NCI-H748 treated with DMSO at 0.1 percent for 48 hours (cell line): ENCODE data around the gene CCSER1.
"Not testable (repeated sequence)": the region's sequence is repeated elsewhere in the genome, so short reads cannot be mapped to it uniquely, and the experiment has no call there.

ENCODE experiments used
- DNase-seq: peaks from one replicate; lab custom pipeline; 2025; lab: John Stamatoyannopoulos, UW

CCSER1 gene

DNA sequence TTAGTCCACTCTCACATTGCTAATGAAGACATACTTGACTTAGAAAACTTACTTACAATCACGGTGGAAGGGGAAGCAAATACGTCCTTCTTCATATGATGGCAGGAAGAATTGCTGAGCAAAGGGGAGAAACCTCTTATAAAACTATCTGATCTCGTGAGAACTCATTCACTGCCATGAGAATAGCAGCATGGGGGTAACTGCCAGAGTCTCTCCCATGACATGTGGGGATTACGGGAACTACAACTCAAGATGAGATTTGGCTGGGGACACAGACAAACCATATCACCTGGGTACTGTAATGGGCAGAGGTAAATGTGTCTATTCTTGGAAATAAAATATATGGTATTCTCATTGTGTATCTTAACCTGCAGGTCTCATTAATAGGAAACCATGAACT lies 1464.9 kb downstream of the CCSER1 start:
- DNase-seq = no peak

DNA sequence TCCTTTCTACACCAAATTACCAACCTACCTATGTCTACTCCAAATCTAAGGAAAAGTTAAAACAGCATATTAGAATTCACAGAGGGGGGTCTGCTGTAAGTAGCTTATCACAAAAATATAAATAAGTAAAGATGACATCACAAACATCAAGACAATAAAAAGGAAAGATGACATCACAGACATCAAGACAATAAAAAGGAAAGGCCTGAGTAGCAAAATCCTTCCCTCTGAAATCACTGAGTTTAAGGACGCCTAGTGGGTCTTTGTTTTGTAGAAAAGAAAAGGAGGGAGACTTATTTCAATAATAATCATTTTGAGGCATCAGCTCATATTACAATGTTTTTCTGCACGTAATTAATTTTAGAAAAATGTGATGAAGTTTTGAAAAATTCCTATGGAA lies 1469.5 kb downstream of the CCSER1 start:
- DNase-seq = no peak

DNA sequence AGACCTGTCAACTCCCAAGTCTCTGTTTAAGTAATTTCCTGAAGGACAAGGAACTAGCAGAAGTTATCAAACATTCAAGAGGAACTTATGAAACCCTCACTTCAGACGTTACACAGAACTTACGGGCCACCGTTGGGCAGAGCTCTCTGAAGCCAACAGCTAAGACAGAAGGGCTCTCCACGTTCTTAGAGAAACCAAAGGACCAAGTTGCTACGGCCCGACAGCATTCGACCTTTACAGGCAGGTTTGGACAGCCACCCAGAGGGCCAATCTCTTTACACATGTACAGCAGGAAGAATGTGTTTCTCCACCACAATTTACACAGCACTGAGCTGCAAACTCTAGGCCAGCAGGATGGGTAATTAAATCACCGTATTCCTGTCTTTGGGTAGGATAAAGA lies 1471.5 kb downstream of the CCSER1 start:
- no peak for DNase-seq

DNA sequence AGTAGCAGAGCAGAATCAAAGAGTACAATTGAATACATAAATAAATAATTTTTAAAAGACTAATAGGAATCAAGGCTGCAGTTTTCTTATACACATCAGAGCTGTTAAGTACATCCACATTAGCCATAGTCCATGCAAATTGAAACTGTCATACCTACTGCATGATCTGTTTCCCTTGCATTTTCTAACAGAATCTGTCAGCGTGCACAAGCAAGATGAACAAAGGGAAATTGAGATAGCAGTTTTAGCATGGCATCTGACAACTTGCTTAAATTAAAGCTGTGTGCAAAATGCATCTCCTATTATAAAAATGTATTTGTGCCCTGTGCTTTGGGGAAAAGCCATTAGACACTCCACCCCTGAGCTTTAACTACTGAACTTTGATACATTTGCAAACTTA lies 1473.1 kb downstream of the CCSER1 start:
- no peak for DNase-seq

DNA sequence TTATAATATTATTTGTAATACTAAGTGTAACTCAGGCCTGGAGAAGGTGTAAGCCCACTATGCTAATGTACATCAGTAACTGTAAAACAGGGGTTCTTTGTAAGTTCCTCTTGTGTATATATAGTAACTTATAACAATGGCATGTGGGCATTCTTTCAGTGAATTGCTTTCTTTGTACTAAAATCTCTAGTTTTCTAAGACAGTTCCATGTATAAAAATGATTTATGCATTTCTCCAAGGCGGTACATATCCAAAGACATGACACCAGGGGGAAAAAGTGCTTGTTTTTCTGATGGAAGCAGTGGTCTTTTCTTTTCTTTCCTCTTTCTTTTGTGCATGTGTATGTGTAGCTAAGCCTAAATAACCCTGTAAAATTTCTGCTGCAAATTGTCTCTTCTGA lies 1474.2 kb downstream of the CCSER1 start:
- no peak for DNase-seq

DNA sequence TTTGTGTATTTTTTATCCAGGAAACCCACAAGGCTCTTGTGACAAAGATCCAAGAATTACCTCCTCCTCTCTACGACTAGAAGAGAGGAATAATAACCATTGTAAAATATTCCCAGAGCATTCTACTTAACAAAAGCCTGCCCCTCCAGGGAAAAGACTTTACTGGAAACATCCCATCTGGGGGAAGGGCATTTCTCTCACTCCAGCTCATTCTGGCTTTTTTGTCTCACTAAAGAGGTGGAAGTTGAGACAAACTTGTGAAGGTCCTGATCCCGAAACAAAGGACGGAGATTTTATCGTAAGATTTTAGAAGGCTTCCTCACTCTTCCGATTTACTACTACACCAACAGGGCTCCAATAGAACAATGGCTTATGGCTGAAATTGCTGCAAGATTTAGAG lies 1484.6 kb downstream of the CCSER1 start:
- no peak for DNase-seq

DNA sequence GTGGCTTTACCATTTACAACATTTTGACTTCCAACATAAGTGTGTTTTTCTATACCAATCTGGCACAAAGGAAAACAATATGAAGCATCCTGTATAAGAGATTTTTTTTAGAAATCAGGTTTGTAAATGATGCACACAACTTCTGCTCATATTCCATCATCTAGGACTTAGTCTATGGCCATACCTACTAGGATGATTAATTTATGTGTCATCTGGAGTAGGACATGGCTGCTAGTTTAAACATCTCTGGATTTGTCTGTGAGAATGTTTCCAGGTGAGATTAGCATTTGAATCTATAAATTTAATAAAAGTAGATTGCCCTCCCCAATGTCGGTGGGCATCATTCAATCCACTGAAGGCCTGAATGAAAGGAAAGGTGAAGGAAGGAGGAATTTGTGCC lies 1493.8 kb downstream of the CCSER1 start:
- DNase-seq = no peak

DNA sequence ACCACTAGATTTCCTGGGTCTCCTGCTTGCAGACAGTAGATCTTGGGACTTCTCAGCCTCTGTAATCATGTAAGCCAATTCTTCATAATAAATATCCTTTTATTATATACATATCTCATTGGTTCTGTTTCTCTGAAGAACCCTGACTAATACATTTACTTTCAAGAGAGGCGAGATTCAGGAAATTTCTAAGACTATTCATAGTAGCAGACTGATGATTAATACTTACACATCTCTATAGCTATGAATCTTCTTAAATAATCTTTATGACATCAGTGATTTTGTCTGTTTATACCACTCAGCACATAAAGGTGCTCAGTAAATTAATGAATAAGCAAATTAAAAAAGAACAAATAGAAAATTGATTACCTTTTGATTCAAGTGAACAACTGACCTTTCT lies 1494.3 kb downstream of the CCSER1 start:
- no peak for DNase-seq

DNA sequence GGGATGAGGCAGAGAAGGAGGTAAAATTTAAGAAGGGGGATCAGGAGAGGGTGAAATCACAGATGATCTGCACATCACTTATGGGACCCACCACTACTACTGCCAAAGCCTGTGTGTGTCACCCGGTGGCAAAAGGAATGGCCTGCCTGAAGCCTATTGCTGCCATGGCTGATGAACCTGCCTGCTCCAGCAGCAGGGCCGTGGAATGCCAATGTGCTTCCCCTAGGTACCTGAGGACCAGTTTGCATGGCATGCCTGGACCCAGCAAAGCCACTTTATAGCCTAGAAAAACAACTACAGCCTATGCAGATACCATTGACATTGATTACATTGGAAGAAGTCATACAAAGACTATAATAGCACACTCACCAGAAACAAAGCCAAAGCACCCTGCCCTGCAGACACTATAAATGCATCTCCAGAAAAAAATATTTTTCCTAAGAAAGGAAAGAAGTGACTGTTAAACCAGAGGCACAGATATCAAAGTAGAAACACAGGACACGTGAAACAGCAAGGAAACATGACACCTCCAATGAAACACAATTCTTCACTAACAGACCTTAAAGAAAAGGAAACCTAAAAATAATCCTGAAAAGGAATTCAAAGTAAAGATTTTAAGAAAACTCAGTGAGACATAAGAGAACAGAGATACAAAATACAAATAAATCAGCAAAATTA lies 1495.9 kb downstream of the CCSER1 start:
- no peak for DNase-seq

DNA sequence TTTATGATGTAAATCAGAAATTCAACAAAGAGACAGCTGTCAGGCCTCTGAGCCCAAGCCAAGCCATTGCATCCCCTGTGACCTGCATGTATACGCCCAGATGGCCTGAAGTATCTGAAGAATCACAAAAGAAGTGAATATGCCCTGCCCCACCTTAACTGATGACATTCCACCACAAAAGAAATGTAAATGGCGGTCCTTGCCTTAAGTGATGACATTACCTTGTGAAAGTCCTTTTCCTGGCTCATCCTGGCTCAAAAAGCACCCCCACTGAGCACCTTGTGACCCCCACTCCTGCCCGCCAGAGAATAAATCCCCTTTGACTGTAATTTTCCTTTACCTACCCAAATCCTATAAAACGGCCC lies 1496.4 kb downstream of the CCSER1 start:
- DNase-seq = not testable (repeated sequence)

DNA sequence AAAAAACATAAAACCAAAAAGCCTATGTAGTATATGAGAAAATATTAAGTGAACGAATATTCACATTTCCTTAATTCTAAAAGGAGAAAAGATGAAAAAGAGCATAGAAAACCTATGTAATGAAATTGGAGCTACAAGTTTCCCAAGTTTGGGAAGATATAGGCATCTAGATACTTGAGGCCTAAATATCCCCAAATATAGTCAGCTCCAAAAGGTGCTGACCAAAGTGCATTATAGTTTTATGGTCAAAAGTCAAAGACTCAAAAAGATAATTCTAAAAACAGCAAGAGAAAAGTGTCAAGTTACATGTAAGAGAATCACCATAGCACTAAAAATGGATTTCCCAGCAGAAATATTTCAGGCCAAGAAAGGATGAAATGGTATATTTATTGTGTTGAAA lies 1502.9 kb downstream of the CCSER1 start:
- DNase-seq = no peak

DNA sequence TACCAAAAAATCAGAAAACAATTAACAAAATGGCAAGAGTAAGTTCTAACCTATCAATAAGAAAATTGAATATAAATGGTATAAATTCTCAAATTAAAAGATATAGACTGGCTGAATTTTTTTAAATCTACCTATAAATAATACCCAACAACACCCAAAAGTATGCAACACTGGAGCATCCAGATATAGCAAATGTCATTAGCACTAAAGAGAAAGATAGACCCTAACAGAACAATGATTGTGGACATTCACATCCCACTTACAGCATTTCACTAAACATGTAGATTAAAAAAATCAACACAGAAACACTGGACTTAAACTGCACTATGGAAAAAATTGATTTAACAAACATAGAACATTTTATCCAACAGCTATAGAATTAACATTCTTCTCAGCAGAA lies 1503.6 kb downstream of the CCSER1 start:
- DNase-seq = no peak

DNA sequence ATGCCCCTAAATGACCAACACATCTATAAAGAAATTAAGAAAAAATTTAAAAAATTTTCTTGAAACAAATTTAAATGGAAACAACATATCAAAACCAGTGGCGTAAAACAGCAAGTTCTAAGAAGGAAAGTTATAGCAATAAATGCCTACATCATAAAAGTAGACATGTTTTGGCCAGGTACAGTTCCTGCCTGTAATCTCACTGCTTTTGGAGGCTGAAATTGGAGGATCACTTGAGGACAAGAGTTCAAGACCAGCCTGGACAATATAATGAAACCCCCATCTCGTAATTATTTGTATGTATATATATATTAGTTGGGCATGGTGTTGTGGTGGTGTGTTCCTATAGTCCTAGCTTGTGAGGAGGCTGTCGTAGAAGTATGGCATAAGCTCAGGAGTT lies 1504.1 kb downstream of the CCSER1 start:
- no peak for DNase-seq

DNA sequence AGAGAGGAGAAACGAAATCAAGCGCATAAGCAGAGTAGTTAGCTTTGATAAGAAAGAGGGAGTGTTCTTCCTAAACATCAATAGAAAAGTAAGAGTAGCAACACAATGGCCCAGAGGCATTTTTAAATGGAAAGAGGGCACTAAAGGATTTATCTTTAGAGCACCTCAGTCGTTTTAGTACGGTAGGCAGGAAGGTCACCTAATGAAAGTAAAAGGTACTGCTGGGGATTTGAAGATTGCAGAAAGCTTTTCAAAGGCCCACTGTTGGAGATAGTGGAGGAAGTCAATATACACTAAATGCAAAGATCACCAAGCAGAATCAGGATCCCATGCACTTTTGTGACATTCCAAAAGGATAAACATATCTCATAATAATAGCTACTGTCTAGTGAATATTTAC lies 1508.9 kb downstream of the CCSER1 start:
- no peak for DNase-seq
